Common myeloid progenitor, CD34-positive (primary cell): ENCODE data around the gene ARHGEF4.

ENCODE experiments used
- CTCF ChIA-PET: fragments of 350-600 bp; sonication (Branson Sonifier 250); formaldehyde crosslinking; loops from one replicate; lab custom pipeline; 2021; ENCODE audit warnings: antibody characterized with exemption; lab: Charles Lee
- POLR2A ChIA-PET: fragments of 350-600 bp; sonication (Branson Sonifier 250); formaldehyde crosslinking; loops from one replicate; lab custom pipeline; 2021; ENCODE audit warnings: antibody characterized with exemption; lab: Charles Lee
- DNase-seq, 3 donors: peaks; one replicate each; pipeline versions ENCODE4 v3.0.0 to v3.0.0-alpha.2; 2013
- H3K27ac ChIP-seq, 2 experiments: 1 replicate in 1 of 2; 2 replicates in 1 of 2; pipeline ENCODE4 v1.7.0; 2013; ENCODE audit warnings: inconsistent platforms in 2 of 2, low read length in 2 of 2, mild to moderate bottlenecking in 2 of 2, low read depth in 1 of 2, moderate library complexity in 1 of 2; ENCODE audit not compliant: severe bottlenecking in 2 of 2, insufficient read depth in 1 of 2, poor library complexity in 1 of 2
- H3K27me3 ChIP-seq, 5 experiments: replicated peaks in 2 of 5; 1 replicate in 3 of 5; 2 replicates in 2 of 5; pipeline versions ENCODE4 v1.6.1 to v1.7.0; 2013; ENCODE audit warnings: low read length in 4 of 5, mild to moderate bottlenecking in 2 of 5, moderate library complexity in 2 of 5, inconsistent platforms in 1 of 5; ENCODE audit not compliant: insufficient read depth in 5 of 5, control insufficient read depth in 4 of 5
- H3K36me3 ChIP-seq, 4 experiments: 1 replicate in 2 of 4; 2 replicates in 2 of 4; pipeline versions ENCODE4 v1.6.1 to v1.7.0; 2013; ENCODE audit warnings: low read length in 3 of 4, control low read depth in 1 of 4, mild to moderate bottlenecking in 1 of 4; ENCODE audit not compliant: control insufficient read depth in 4 of 4, insufficient read depth in 4 of 4
- H3K4me1 ChIP-seq, 4 experiments: 1 replicate in 3 of 4; 2 replicates in 1 of 4; pipeline versions ENCODE4 v1.6.1 to v1.7.1; 2013; ENCODE audit warnings: low read length in 3 of 4, mild to moderate bottlenecking in 3 of 4, control low read depth in 1 of 4, inconsistent platforms in 1 of 4, moderate library complexity in 1 of 4; ENCODE audit not compliant: control insufficient read depth in 4 of 4, insufficient read depth in 4 of 4; ENCODE audit errors: control extremely low read depth in 1 of 4
- H3K4me3 ChIP-seq, 7 experiments: 1 replicate in 4 of 7; 2 replicates in 3 of 7; pipeline versions ENCODE4 v1.5.1 to v1.7.0; 2013; ENCODE audit warnings: mild to moderate bottlenecking in 7 of 7, low read length in 6 of 7, moderate library complexity in 6 of 7, inconsistent platforms in 2 of 7, low read depth in 2 of 7, control low read depth in 1 of 7; ENCODE audit not compliant: insufficient read depth in 4 of 7, control insufficient read depth in 1 of 7; ENCODE audit errors: extremely low read depth in 1 of 7
- H3K9me3 ChIP-seq, 5 experiments: 1 replicate in 4 of 5; 2 replicates in 1 of 5; pipeline versions ENCODE4 v1.6.1 to v1.7.1; 2013; ENCODE audit warnings: low read length in 4 of 5, mild to moderate bottlenecking in 2 of 5, inconsistent platforms in 1 of 5, low read depth in 1 of 5, moderate library complexity in 1 of 5; ENCODE audit not compliant: control insufficient read depth in 4 of 5, insufficient read depth in 2 of 5; ENCODE audit errors: control extremely low read depth in 1 of 5
- WGBS: methylation state at CpG from one replicate; pipeline ENCODE4 v1.1.5; 2013; ENCODE audit not compliant: insufficient coverage; 5-methylcytosine and 5-hydroxymethylcytosine counted together

Gene ARHGEF4

DNA sequence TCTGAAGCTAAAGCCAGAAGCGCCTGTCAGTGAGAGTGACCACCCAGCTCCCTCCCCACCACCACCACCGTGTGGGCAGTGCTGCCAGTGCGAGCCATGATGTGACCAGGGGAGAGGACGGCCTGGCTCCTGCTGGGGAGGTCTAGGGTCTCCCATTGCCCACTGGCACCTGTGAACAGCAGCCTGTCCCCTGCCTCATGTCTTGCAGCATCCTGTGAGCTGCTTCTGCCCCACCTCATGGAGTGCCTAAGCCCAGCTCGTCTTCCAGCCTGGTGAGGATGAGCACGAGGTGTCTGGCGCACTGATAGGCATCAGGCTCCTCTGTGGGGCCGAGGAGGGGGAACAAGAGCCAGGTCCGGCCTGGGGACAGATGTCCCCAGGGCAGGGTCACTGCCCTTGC is 195.2 kb downstream of the ARHGEF4 start:
- peaks cover 0 to 10% (median 3%) of the 10 kb centered on the region in 5 experiments for H3K9me3 ChIP-seq
- no peaks in the 10 kb centered on the region for H3K36me3 ChIP-seq
- 81% methylated on average over 9 of the region's 9 CpGs for WGBS
- ChIA-PET POLR2A (no interaction called here), CTCF (no interaction called here)
- H3K4me3 ChIP-seq = no peak overlapping the region
- H3K4me1 ChIP-seq = peaks cover 0 to 13% (median 6%) of the 10 kb centered on the region in 4 experiments
- no peak overlapping the region for H3K27ac ChIP-seq
- no peak for DNase-seq
- peaks cover 2 to 61% (median 23%) of the 10 kb centered on the region in 5 experiments for H3K27me3 ChIP-seq

DNA sequence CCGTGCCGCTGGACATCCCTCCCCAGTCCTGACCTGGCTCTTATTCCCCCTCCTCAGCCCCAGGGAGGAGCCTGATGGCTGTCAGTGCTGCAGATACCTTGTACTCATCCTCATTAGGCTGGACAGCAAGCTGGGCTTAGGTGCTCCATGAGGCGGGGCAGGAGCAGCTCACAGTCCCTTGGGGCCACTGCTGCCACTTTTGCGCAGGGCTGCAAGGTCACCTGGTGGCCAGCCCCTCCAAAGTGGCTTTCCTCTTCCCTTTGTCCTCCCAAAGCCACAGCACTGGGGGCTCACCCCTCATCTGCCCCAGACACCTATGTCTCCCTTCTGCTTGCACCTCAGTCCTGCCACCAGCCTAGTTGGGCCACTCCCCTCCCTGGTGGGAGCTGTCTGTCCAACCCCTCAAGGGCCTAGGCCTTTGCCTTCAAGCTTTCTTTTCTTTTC is 195.7 kb downstream of the ARHGEF4 start:
- ChIA-PET POLR2A (interaction anchor here (0.5 kb wide), 1 partner anchor 54 kb away, joined by 3 read pairs; no protein-coding TSS in a partner anchor), CTCF (interaction anchor here (0.6 kb wide), 1 partner anchor 72 kb away, joined by 3 read pairs; no protein-coding TSS in a partner anchor)
- Histone ChIP-seq H3K9me3 (peaks cover 0 to 10% (median 3%) of the 10 kb centered on the region in 5 experiments), H3K4me1 (peaks cover 0 to 13% (median 6%) of the 10 kb centered on the region in 4 experiments), H3K4me3 (no peak overlapping the region), H3K27ac (no peak overlapping the region), H3K27me3 (peaks cover 2 to 66% (median 27%) of the 10 kb centered on the region in 5 experiments), H3K36me3 (no peaks in the 10 kb centered on the region)
- 78% methylated on average over 4 of the region's 4 CpGs for WGBS
- DNase-seq = no peak

DNA sequence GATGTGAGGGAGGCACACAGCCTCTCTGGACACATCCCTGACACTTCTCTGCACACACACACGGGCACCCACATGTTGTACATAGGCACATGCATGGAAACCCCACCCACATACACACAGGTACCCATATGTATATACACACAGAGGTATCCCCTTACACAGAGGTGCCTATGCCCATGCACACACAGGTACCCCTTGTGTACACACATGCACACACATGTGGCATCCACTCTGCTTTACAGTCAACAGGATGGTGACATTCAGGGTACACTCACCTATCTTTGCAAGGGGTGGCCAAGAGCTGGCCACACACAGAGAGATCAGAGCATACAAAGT is 197.0 kb downstream of the ARHGEF4 start:
- peaks cover 0 to 13% (median 6%) of the 10 kb centered on the region in 4 experiments for H3K4me1 ChIP-seq
- WGBS = 100% methylated on average over 1 of the region's 1 CpG
- peaks cover 0 to 72% (median 32%) of the 10 kb centered on the region in 5 experiments for H3K27me3 ChIP-seq
- no peaks in the 10 kb centered on the region for H3K36me3 ChIP-seq
- H3K9me3 ChIP-seq = no peaks in the 10 kb centered on the region
- H3K27ac ChIP-seq = no peak overlapping the region
- DNase-seq = no peak
- ChIA-PET POLR2A (no interaction called here), CTCF (no interaction called here)
- H3K4me3 ChIP-seq = no peak overlapping the region

DNA sequence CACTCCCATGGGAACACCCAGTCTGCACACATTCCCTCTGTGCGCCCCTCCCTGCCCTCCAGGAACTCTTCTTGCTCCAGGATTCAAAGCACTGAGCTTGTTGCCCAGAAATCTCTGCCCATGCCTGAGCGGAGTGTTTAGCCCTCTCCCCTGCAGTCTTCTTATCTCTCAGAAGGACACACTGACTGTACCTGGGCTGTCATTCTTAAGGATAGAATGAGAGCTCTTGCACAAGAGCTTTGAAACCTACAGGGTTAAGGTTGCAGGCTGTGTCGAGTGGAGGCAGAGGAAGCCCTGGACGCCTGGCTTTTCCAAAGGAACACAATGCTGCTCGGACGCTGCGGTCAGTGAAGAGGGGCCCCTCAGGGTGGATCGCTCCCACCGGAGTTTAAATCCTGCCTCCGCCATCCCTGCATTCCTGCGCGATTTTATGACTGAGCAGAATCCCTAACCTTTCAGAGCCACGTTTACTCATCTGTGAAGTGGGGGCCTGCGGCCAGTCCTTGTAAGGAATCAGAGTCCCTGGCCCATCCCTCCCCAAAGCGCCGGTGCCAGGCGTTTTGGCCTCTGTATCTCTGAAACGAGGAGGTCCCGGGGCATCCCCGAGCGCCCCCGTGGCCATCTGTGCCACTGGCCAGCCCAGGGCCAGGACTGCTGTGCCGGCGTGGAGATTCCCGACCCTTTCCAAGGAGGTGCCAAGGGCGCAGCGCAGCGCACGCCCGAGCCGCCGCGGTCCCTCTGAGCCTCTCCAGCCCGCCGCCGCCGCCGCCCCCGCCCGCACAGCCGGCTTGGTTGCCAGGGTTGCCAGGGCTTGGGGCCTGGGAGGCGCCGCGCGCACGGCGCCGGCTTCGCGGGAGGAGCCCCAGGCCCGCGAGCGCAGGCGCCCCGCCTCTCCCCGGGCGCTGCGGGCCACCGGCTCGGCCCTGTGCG is 197.7 kb downstream of the ARHGEF4 start:
- Histone ChIP-seq H3K27me3 (peaks cover 0 to 78% (median 38%) of the 10 kb centered on the region in 5 experiments), H3K36me3 (no peaks in the 10 kb centered on the region), H3K4me3 (peak overlapping the region in 5 of 7 experiments; percentile 29 to 69 (median 55)), H3K4me1 (peaks cover 0 to 13% (median 6%) of the 10 kb centered on the region in 4 experiments), H3K9me3 (no peaks in the 10 kb centered on the region), H3K27ac (no peak overlapping the region)
- POLR2A ChIA-PET = no interaction called here
- peak; percentile 8 to 51 (median 38) for DNase-seq
- CTCF ChIA-PET = no interaction called here
- WGBS = 5% methylated on average over 54 of the region's 61 CpGs

DNA sequence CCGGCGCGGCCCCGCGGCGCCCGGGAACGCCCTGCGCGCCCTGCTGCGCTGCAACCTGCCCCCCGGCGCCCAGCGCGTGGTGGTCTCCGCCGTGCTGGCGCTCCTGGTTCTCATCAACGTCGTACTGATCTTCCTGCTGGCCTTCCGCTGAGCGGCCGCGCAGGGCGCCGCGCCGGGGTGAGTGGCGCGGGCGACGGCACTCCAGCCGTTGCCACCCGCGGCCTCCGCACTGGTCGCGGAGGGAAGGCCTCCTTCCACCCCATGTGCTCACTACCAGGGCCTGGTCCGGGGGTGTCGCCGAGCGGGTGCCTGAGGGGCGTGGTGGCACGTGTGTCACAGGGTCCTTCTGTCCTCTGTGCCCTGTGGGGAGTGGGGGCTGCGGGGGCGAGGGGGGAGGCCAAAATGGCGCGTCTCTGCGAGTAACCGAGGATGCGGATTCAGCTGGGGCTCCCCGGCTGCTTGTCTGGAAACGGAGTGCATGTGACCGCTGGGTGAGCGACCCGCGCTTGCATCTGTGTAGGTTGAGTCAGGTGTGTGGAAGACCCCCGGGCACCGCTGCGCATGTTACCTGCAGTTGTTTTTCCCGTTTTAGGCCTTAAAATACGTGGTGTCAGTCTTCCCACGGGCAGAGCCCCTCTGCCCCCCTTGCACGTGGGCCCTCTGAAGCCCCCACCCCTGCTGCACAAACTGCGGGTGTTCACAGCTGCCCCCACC is 198.6 kb downstream of the ARHGEF4 start:
- Histone ChIP-seq H3K4me3 (peak overlapping the region in 4 of 7 experiments; percentile 29 to 69 (median 58)), H3K4me1 (peaks cover 0 to 19% (median 13%) of the 10 kb centered on the region in 4 experiments), H3K27me3 (peaks cover 0 to 87% (median 47%) of the 10 kb centered on the region in 5 experiments), H3K36me3 (no peaks in the 10 kb centered on the region), H3K9me3 (no peaks in the 10 kb centered on the region), H3K27ac (no peak overlapping the region)
- DNase-seq = peak in 2 of 3 donors; percentile 15 to 31
- CTCF ChIA-PET = no interaction called here
- POLR2A ChIA-PET = no interaction called here
- WGBS = 8% methylated on average over 42 of the region's 65 CpGs

DNA sequence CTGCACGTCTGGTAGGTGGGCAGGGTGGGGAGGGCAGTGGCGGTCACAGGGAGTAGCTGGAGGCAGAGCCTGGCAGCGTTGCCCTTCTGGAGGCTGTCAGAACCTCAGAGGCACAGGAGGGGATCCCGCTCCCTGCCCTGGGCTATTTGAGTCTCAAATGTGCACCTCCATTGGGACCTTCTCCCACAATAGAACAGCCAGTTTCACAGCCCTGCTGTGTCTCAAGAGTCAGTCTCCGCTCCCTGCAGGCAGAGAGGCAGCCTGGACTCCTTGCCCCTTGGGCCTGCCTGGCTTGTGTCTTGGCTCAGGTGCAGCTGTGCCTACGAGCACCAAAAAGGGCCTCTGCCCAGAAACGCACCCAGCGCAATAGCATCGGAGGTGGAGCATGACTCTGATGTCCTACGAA is 199.1 kb downstream of the ARHGEF4 start:
- Histone ChIP-seq H3K4me1 (peaks cover 0 to 25% (median 18%) of the 10 kb centered on the region in 4 experiments), H3K36me3 (no peaks in the 10 kb centered on the region), H3K27me3 (peaks cover 0 to 88% (median 49%) of the 10 kb centered on the region in 5 experiments), H3K27ac (no peak overlapping the region), H3K9me3 (no peaks in the 10 kb centered on the region), H3K4me3 (peak overlapping the region in 1 of 7 experiments; percentile 69)
- CTCF ChIA-PET = no interaction called here
- DNase-seq = no peak
- POLR2A ChIA-PET = no interaction called here
- WGBS = 78% methylated on average over 8 of the region's 10 CpGs
